NCI-H82 treated with DMSO at 0.1 percent for 48 hours (cell line): ENCODE data around the gene HAUS6.
"Not testable (repeated sequence)": the region's sequence is repeated elsewhere in the genome, so short reads cannot be mapped to it uniquely, and the experiment has no call there.

Source experiments
- DNase-seq: peaks from one replicate; lab custom pipeline; 2025; ENCODE audit not compliant: unreplicated experiment; lab: John Stamatoyannopoulos, UW

HAUS6 gene

DNA sequence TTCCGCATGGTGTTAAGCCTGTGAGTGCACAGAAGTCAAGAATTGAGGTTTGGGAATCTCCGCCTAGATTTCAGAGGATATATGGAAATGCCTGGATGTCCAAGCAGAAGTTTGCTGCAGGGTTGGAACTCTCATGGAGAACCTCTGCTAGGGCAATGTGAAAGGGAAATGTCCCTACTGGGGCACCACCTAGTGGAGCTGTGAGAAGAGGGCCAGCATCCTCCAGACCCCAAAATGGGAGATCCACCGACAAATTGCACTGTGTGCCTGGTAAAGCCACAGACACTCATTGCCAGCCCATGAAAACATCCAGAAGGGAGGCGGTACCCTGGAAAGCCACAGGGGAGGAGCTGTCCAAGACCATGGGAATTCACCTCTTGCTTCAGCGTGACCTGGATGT lies 66.1 kb downstream of the HAUS6 start:
- no peak for DNase-seq

DNA sequence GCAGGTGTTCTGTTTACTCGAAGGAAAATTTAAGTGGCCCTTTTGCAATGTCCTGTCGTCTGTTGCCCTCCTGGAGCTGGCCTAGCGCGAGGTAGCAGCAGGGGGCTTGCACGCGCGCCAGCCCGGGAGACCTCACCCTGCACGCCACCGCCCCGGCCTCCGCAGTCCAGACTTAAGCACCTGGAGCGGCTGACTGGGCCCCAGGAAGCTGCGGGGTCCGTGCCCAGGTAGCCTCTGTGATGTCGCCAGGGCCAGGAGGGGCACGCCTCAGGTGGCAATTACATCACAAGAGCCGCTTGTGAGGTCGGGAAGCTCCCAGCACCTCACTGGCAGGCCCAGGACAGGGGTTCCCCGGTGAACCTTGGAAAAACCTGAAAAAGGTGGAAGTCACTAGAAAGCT lies 69.7 kb downstream of the HAUS6 start, which contains the start of gene SAXO1:
SAXO1 (minus strand) TSS at position 195 of the 400 bp plus-strand sequence. CDS start 301 bp downstream, outside the sequence.
- DNase-seq: no peak

DNA sequence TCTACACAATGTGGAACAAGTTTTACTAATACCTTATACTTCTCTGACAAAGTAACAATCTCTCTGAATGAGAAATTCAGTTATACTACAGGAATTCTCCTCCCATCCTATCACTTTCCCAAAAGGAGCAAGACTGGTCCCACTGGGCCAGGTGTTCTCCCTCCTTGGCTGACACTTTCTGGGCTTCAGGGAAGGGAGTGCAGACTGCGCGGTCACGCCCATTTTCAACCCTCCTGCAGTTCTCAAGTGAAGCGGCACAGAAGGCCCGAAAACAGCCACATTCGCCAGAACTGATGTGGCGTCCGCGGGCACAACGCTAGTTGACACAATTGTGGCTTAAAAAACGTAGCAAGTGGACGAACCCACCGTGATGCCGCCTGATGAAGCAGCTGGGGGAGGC lies 70.3 kb downstream of the HAUS6 start:
- no peak for DNase-seq

DNA sequence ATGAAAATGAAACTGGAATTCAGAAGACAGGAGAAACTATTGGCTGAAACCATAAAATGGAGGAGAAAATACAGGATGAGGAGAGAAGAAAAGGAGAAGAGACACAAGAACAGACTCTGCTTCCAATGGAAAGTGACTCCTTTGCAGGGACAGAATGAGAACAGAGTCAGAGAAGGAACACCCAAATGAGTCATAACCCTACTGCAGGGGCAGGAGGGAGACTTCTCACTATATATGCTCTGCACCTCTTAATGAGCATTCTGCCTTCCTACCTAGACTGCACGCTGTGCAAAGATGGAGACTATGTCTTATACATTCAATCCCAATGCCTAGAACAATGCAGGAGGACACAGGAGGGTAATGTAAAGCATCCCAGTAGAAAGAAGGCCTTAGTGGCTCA lies 71.8 kb downstream of the HAUS6 start:
- DNase-seq: no peak

DNA sequence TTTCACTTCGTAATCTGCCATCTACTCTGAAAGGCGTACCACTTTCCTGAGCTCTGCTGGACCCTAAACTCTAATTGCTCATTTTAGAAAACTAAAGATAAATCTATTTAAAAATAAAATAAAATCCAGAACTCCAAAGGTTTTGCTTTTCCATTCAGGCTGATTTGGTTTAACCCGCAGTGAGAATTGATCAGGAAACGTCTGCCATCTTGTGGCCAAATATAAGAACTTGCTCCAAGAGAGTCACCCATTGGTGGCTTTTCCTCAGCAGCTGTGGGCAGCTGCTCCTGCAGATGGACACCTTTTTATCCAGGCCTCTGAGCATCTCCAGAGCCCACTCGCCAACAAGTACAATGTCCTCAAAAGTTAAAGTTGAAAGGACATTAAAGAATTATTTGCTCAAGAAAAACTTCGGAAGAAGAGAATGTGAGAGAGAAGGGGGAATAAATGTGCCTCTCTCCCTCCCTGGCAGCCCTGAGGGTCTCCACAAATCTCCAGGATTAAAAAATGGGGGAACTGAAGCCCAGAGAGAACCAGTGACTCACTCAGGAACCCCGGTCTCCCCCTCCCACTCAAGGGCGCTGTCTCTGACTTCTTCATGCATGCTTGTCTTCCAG lies 73.8 kb downstream of the HAUS6 start:
- DNase-seq: peak; percentile 30

DNA sequence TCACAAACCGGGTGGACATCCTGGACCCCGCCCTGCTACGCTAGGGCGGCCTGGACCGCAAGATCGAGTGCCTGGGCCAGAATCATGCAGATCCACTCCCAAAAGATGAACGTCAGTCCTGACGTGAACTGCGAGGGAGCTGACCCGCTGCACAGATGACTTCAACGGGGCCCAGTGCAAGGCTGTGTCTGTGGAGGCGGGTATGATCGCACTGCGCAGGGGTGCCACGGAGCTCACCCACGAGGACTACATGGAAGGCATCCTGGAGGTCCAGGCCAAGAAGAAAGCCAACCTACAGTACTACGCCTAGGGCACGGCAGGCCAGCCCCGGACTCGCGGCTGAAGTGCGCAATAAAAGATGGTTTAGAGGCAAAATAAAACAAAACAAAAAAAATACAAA lies 74.9 kb downstream of the HAUS6 start:
- DNase-seq: no peak

DNA sequence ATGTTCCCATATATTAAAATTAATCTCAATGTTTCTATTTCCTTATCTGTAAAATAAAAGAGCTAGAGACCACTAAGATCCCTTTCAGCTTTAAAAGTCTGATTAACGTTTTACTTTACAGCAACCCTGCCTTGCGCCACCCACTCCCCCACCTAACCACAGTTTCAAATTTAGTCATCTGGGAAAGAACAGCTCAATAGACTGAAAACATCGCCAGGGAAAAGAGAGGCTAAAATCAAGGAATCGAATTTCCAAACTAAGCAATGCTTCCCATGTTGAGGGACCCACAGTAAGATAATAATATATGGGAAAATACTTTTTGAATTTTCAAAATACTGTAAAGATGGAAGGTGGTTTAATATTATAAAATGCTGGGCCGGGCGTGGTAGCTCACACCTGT lies 76.3 kb downstream of the HAUS6 start:
- no peak for DNase-seq

DNA sequence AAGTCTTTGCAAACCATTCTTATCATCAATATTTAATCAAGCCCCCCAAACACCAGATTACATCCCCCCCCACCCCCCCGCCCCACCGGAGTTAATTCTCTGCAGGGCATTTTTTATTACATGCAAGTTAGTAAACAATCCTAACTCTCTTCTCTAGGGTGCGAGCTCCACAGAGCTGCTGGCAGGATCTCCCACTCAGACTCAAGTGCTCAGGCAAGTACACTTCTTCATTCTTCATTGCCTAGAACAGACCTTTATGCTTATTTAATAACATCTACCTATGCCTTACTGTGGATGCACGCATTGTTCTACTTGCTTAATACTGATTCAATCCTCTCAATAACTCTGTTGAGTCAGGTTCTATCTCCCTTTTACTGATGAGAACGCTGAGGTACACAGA lies 79.6 kb downstream of the HAUS6 start:
- no peak for DNase-seq

DNA sequence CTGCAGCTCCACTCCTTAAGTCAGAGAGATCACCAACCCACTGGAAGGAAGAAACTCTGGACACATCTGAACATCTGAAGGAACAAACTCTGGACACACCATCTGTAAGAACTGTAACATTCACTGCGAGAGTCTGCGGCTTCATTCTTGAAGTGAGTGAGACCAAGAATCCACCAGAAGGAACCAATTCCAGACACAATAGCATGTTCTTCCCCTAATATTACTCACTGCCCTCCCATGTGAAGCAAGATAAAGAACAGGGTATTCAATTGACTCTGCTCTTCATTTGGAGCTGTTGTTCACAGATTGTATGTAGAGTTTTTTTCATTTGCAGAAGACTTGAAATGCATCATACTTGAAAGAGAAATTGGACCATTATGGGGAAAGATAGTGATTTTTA lies 80.5 kb downstream of the HAUS6 start:
- DNase-seq: no peak

DNA sequence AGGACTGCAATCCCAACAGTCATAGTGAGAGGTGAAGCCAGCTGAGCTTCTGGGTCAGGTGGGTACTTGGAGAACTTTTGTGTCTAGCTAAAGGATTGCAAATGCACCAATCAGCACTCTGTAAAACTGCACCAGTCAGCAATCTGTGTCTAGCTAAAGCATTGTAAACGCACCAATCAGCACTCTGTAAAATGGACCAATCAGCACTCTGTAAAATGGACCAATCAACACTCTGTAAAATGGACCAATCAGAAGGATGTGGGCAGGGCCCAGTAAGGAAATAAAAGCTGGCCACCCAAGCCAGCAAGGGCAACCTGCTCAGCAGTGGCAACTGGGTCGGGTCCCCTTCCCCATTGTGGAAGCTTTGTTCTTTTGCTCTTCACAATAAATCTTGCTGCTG lies 81.1 kb downstream of the HAUS6 start:
- not testable (repeated sequence) for DNase-seq

DNA sequence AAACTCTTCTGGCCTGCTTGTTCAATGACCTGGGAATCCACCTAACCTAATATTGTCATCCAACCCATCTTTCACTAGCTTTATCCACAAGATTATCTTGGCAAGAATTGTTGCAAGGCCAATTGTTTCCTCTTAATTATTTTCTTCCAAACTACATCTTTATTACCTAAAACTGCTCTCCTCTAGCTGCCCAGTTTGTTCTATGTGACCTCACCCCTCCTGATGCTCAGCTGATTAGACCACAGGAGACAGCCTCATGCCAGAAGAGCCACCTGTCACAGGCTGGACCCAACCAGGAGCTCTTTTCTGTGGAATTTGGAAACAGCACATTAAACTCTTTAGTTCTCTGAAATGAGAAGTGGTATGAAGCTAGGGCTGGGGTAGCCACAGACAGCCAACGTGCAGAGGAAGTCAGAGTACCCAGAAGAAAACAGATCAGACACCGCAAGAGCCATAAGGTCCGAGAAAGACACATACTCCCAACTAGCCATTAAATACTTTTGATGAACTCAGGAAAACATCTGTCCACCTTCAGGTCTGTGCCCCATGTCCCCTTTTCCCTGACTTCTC lies 81.7 kb downstream of the HAUS6 start:
- DNase-seq: no peak

DNA sequence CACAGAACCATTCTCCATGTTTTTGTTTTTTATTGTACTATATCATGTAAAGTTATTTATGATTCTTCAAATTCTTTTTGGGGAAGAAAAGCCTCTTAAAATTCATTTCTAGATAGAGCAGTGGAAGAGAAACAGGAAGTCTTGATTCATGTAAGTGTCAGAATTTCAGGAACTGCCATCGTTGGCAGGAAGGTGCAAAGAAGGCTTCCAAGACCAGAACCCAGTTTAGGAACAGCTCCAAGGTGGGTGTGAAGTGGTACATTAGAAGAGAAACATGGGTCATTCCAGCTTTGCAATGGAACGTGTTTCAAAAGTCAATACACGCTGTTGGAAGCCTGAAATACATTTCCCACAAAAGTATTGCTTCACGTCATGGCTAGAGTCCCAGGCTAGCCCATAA lies 84.5 kb downstream of the HAUS6 start:
- DNase-seq: no peak

DNA sequence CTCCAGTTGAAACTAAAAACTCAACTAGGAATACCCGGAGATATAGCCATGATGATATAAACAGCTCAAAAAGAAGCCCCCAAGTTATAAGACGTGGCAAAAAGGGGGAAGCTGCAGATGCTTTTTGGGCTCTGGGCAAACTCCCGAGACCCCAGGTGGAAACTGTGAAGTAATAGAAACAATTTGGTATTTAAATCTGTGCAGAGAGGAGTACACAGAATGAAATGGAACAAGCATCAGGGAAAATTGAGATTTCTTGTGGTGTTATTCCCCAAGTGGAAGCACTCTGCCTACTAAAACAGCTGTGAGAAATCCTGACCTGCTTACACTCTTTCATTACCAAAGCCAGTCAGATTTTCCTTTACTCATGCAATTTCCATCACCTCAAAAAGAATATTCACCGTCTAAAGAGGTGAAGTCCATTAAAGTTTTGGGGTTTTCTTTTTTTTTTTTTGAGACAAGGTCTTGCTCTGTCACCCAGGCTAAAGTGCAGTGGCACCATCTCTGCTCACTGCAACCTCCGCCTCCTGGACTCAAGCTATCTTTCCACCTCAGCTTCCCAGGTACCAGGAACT lies 93.2 kb downstream of the HAUS6 start:
- no peak for DNase-seq
